ENCODE measurements around the gene PSKH1. TPM values are rescaled to one million over a fixed set of nuclear protein-coding genes. Genes with fewer than 3 reads are reported as not detected.
A peak's percentile ranks its signal among the peaks of the same experiment; 100 is the strongest.

Gene PSKH1
- total and polyA plus RNA-seq, 9 of the 15 experiments (the other 6 are each of a cell fraction or from before 2014, with no cell fraction given), result 0.96 to 20.9 (median 9.4) TPM

DNA sequence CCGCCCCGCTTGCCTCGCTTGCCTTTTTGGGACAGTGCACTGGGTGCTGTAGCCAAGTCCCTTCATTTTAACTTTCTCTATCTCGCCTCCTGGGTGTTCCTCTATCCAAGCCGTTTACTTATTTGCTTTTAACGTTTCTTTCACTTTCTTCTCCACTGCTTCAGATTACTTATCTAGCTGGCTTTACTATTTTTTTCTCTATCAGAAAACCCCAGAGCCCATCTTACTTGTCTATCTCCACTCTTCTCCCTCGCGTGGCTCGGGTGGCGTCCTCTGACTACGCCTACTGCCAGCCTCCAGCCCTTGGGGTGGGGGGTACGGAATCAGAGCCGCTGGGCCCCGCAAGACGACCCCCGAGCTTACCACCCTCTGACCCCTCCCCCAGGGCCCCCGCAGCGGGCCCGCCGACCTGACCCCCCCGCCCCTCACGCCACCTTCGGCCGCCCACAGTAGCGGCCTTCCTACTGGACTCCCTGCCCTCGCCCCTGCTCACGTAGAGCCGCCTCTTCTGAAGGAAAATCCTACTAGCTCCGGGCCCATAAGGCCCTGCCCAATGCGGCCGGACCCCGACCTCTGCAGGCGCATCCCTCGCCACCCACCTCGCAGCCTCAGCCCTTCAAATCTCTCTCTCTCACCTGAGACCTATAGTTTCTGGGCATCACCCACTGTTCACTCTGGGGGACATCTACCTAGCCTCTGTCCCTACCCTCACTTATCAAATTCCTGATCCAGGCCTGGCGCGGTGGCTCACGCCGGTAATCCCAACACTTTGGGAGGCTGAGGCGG lies 76.4 kb downstream of the PSKH1 start (continued):
- TF ChIP-seq NR2C2 (CRISPR knock-in tag; IDR thresholded peaks at IDR 0.05) (no peak), NR2C2 (tag; IDR thresholded peaks at IDR 0.05) (no peak), ZNF197 (CRISPR knock-in tag; IDR thresholded peaks at IDR 0.05; ENCODE audit: low read depth) (0 out of 2 replicates have a peak, but pooled peaks have one; percentile 40), FOXK2 (conservative IDR thresholded peaks at IDR 0.05 in 1 of 2, IDR thresholded peaks at IDR 0.05 in 1 of 2; ENCODE audit: low read depth in 2 of 2) (0 out of 4 replicates have a peak, but pooled peaks of 1 of the 2 experiments have one; percentile 7), WHSC1 (IDR thresholded peaks at IDR 0.05; ENCODE audit: low read length) (no peak), ZFX (CRISPR knock-in tag; IDR thresholded peaks at IDR 0.05) (peak; percentile 50), NFRKB (IDR thresholded peaks at IDR 0.05; ENCODE audit: low read depth) (0 out of 2 replicates have a peak, but pooled peaks have one; percentile 57), ARID1B (IDR thresholded peaks at IDR 0.05) (peak; percentile 31; the same call in 1 of the 2 replicates), CHD2 (IDR thresholded peaks at IDR 0.05; ENCODE audit: low read depth, low read length) (no peak)
- TF ChIP-seq, protein P1, sequence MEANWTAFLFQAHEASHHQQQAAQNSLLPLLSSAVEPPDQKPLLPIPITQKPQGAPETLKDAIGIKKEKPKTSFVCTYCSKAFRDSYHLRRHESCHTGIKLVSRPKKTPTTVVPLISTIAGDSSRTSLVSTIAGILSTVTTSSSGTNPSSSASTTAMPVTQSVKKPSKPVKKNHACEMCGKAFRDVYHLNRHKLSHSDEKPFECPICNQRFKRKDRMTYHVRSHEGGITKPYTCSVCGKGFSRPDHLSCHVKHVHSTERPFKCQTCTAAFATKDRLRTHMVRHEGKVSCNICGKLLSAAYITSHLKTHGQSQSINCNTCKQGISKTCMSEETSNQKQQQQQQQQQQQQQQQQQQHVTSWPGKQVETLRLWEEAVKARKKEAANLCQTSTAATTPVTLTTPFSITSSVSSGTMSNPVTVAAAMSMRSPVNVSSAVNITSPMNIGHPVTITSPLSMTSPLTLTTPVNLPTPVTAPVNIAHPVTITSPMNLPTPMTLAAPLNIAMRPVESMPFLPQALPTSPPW (CRISPR knock-in tag; IDR thresholded peaks at IDR 0.05), result peak; percentile 92
